Activated CD4-positive, CD25-positive, alpha-beta regulatory T cell (primary cell): ENCODE measurements around the gene KRTCAP3.

Experiments
- DNase-seq, 4 experiments: peaks; one replicate each; lab custom pipeline; 2025; lab: John Stamatoyannopoulos, UW

KRTCAP3 gene

DNA sequence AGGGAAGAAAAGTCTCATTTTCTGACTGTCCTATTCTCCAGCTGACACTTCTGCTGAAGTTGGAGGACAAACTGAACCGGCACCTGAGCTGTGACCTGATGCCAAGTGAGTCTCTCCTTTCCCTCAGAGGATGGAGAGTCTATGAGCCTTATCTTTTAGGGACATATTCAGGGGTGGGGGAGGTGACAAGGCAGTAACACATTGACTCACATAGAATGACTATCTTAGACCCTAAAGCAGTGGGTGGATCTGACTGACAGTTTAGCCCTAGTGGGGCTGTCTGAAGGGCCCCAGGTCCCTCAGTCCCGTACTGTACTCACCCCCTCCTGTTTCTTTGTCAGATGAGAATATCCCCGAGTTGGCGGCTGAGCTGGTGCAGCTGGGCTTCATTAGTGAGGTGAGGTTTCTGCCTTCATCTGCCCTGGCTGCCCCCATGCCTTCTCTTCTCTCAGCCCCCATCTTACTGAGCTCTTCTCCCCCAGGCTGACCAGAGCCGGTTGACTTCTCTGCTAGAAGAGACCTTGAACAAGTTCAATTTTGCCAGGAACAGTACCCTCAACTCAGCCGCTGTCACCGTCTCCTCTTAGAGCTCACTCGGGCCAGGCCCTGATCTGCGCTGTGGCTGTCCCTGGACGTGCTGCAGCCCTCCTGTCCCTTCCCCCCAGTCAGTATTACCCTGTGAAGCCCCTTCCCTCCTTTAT, 805 bp upstream of the KRTCAP3 start:
- no peak for DNase-seq

GRCh38 chr2:27442920-27443282, 720 bp downstream of the KRTCAP3 start:
- DNase-seq = no peak

DNA sequence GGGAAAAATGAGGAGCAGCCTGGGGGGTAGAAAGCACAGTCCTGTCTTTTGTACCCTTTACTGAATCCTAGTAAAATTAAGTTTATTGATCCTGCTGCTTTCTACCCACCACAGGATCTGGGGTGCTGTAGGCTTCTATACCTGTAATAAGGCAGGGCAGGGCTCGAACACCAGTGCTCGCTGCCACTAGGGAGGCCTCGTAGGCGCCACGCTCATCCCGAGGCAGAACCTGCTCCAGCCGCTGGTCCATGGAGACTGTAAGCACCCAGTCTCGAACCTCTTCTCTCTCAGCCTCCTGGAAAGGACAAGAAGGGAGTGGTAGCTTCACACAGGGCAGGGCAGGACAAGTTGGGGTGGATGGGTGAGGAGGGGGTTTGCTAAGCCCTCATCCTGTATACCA, 3.0 kb downstream of the KRTCAP3 start:
- DNase-seq = no peak

DNA sequence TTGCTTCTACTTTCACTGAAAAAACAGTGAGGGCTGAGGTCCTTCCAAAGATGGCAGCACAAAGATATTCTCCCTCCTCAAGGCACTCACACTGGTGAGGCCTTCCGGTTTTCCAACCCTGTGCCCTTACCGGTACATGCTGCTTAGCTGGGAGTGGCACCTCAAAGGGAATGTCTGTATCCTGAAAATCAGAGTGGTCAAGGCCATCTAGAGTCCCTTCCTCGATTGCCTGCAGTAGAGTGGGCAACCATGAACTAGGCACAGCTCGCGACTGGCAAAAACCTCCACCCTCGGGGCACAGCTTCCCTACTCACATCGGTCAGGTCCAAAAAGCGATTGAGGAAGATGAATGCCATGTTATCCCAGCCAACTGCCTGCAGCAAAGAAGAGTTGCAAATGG, 3.4 kb downstream of the KRTCAP3 start:
- no peak for DNase-seq

DNA sequence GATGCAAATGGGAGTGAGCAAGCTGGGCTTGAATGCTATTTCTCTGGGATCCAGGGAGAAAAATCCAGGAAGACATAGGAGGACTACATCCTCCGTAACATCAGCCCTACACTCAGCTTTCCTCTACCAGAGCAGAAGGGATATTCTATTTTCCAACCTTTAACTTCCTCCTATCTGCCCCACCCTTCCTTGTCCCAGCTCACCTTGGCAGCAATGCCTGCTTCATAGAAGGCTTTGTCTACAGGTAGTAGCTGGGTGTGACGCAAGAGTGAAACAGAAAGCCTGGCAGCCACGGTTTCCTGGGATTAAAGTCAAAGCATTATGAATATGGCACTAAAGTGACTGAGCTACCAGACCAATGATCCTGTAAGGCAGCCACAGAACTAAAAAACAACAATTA, 3.9 kb downstream of the KRTCAP3 start:
- no peak for DNase-seq

- no peak for DNase-seq
These were observed 6.2 kb downstream of the KRTCAP3 start for GRCh38 chr2:27448381-27448780.

GRCh38 chr2:27451095-27451494, 8.9 kb downstream of the KRTCAP3 start:
- DNase-seq = no peak

GRCh38 chr2:27453968-27454367, 11.8 kb downstream of the KRTCAP3 start:
- no peak for DNase-seq

GRCh38 chr2:27461118-27461517, 18.9 kb downstream of the KRTCAP3 start:
- DNase-seq = no peak

GRCh38 chr2:27464443-27464842, 22.3 kb downstream of the KRTCAP3 start:
- DNase-seq = no peak

DNA sequence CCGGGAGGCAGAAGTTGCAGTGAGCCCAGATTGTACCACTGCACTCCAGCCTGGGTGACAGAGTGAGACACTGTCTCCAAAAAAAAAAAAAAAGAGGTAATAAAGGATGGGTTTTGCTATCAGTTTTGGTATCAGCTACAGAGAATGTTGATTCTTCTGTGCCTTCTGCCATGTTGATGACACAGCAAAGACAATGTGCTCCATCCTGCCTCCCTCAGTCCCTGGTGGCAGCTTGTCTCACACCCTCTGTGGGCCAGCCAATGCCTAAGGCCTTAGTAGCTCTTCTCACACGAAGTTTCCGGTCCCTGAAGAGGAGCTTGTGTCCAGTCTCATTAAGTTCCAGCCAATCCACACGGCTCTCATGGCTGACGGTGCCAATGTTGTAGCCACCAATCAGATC, 29.8 kb downstream of the KRTCAP3 start:
- DNase-seq = no peak

DNA sequence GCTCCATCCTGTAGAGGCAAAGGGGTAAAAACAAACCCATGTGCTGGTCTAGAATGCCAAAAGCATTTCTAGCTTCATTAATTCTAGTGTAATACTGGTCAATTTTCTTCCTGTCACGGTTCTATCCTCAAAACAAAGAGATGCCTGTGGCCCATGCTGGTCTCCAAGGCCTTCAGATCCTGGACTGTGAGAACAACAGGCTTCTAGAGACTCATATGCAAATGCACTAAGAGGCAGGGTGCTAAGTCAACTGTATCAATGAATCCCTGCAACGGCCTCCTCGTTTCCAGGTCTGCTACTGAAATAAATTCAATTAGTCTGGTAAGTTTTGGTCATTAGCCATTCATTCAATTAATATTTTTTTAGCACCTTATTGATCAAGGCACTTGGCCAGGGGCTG, 43.3 kb downstream of the KRTCAP3 start:
- DNase-seq = no peak

GRCh38 chr2:27489118-27489497, 46.9 kb downstream of the KRTCAP3 start:
- no peak for DNase-seq

DNA sequence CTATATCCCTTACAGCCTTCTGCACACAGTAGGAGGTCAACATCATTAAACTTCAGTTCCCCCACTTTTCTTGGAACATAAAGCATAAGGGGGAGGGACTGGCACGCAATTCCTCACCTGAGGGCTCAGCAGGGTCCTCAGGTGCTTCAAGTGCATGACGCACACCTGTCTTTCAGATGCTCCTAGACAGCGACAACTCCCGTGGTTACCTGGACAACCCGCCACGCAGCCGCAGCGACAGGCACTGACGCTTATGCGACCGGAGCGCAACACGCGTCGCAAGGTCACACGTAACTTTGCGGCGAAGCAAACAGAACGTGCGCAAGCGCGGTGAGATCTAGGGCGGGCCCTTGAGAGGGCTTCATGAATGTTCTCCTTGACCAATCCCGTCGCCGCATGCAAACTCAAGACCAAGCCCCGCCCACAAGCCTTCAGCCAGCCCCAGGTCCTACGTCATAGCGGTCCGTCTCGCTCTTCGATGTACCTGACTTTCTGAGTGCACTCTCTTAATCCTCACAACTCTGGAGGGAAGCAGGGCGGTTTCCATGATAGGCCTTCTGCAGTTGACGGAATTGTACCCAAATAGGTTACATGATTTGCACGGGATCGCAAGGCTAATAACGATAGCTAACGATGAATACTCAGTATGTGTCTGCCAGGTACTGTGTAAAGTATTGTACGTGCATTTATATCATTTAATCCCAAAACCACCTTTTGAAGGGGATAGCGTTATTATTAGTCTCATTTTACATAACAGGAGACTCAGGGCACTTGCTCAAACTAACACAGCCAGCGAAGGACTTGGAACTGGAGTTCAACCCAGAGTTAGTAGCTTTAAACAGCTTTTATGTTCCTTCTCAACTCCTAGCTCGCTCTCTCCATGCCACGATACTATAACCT, 47.6 kb downstream of the KRTCAP3 start, which contains the start of gene IFT172:
TSS of gene IFT172 (minus strand) at position 246 of the 900 bp plus-strand sequence. CDS start at position 156, 90 bp downstream.
- DNase-seq = peak; percentile 91 to 97 (median 96)

GRCh38 chr2:27492557-27492956, 50.4 kb downstream of the KRTCAP3 start:
- DNase-seq = no peak

- DNase-seq = no peak
These were observed 51.7 kb downstream of the KRTCAP3 start for GRCh38 chr2:27493948-27494283.
